ENCODE data around the gene LRP2.

Gene LRP2

DNA sequence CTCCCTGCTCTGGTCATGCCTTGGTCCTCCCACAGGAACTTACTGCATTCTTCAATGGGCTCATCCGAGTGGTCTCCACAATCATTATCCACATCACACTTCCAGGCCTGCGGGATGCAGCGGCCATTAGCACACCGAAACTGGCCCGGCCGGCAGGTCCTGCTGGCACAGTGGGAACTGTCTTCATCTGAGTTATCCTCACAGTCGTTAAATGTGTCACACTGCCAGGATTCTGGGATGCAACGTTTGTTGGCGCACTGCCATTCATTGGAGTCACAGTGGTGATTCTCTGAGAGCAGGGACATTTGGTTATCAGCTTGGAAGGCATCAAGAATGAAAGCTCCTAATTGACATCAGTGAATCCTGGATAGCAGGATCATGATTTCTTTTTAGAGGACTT is 188.5 kb downstream of the LRP2 start (continued):
- TF ChIP-seq, protein P1, sequence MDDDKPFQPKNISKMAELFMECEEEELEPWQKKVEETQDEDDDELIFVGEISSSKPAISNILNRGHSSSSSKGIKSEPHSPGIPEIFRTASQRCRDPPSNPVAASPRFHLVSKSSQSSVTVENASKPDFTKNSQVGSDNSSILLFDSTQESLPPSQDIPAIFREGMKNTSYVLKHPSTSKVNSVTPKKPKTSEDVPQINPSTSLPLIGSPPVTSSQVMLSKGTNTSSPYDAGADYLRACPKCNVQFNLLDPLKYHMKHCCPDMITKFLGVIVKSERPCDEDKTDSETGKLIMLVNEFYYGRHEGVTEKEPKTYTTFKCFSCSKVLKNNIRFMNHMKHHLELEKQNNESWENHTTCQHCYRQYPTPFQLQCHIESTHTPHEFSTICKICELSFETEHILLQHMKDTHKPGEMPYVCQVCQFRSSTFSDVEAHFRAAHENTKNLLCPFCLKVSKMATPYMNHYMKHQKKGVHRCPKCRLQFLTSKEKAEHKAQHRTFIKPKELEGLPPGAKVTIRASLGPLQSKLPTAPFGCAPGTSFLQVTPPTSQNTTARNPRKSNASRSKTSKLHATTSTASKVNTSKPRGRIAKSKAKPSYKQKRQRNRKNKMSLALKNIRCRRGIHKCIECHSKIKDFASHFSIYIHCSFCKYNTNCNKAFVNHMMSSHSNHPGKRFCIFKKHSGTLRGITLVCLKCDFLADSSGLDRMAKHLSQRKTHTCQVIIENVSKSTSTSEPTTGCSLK (tag by site-specific recombination; IDR thresholded peaks at IDR 0.05), result no peak
- no peak for TF ChIP-seq ZNF138 (tag by site-specific recombination; IDR thresholded peaks at IDR 0.05; ENCODE audit: borderline replicate concordance)
- TF ChIP-seq ZNF266 (tag by site-specific recombination; IDR thresholded peaks at IDR 0.05; ENCODE audit: low read depth), result no peak
- no peak for TF ChIP-seq ZNF555 (tag by site-specific recombination; conservative IDR thresholded peaks at IDR 0.05)

DNA sequence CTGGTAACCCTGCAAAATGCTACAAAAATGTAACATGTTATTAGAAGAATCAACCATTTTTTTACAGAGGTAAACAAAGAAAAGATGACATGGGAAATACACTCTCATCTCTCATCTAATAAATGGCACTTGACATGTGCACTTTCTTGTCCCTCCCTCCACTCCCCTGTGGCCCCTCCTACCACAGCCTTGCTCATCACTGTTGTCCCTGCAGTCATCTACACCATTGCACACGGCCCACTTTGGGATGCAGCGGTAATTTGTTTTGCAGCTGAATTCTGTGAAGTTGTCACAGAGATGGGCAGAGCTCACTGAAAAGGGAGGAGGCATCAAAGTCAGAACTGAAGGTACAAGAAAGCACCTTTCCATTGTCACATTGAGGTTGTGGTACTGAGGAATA is 189.4 kb downstream of the LRP2 start:
- TF ChIP-seq YY2 (tag by site-specific recombination; IDR thresholded peaks at IDR 0.05) (no peak), KLF16 (tag by site-specific recombination; IDR thresholded peaks at IDR 0.05) (no peak), SETDB1 (IDR thresholded peaks at IDR 0.05; ENCODE audit: insufficient read length, low read length) (no peak), AEBP2 (tag by site-specific recombination; IDR thresholded peaks at IDR 0.05; ENCODE audit: borderline replicate concordance) (no peak), ZNF585B (tag by site-specific recombination; IDR thresholded peaks at IDR 0.05) (no peak), ZNF660 (tag by site-specific recombination; IDR thresholded peaks at IDR 0.05) (no peak), ZNF529 (tag by site-specific recombination; IDR thresholded peaks at IDR 0.05; ENCODE audit: insufficient replicate concordance) (no peak)
- H3K9me3 ChIP-seq (ENCODE audit: control insufficient read depth, insufficient read depth, low read depth, low read length), result no peaks in the 10 kb centered on the region
- H3K4me3 ChIP-seq (ENCODE audit: low read depth, low read length), result no peak overlapping the region
- ChIA-PET CTCF (no interaction called here), POLR2A (no interaction called here)
- peaks cover 0 to 54% of the 10 kb centered on the region in 2 experiments; a peak in 1 of 3 replicates for H3K36me3 ChIP-seq (ENCODE audit: control insufficient read depth in 2 of 2, insufficient read depth in 1 of 2, low read length in 2 of 2)
- no peak overlapping the region for H3K27ac ChIP-seq (ENCODE audit: extremely low read depth, low read depth, low read length)
- no peaks in the 10 kb centered on the region for H3K4me1 ChIP-seq (ENCODE audit: control insufficient read depth, insufficient read depth, low read length)

DNA sequence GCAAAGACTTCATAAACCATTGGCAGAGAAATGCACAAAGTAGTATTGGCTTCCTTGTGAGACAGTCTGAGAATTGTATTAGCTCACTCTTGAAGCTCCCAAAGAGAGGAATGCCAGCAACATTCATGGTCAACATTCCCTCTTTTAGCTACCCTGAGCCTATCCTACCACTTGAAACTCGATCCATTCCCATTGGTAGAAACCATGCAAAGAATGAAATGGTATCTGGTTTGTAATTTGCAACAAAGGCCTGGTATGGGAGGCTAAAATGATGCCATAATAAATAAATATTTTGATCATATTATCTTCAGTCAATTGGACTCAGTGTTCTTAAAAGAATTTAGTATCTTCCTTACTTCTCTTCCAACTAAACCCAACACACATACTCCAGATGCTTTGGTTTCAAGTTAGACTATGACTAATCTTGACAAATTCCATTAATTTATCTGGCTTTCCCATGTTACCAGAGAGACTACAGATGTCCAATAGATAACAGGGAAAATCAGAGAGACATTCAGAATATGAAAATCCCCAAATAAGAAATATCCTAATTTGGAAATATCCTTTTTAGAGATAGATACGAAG is 190.1 kb downstream of the LRP2 start:
- no peaks in the 10 kb centered on the region for H3K9me3 ChIP-seq (ENCODE audit: control insufficient read depth, insufficient read depth, low read depth, low read length)
- H3K36me3 ChIP-seq (ENCODE audit: control insufficient read depth in 2 of 2, insufficient read depth in 1 of 2, low read length in 2 of 2), result peaks cover 0 to 51% of the 10 kb centered on the region in 2 experiments; a peak in 1 of 3 replicates
- no peak overlapping the region for H3K27ac ChIP-seq (ENCODE audit: extremely low read depth, low read depth, low read length)
- TF ChIP-seq ZNF585B (tag by site-specific recombination; IDR thresholded peaks at IDR 0.05) (peak; percentile 23; the same call in 1 of the 2 replicates), KLF16 (tag by site-specific recombination; IDR thresholded peaks at IDR 0.05) (no peak)
- no peak overlapping the region for H3K4me3 ChIP-seq (ENCODE audit: low read depth, low read length)
- H3K4me1 ChIP-seq (ENCODE audit: control insufficient read depth, insufficient read depth, low read length), result no peaks in the 10 kb centered on the region
- CTCF ChIA-PET, result interaction anchor here (1.8 kb wide), 1 partner anchor 30 kb away, joined by 4 read pairs; no protein-coding TSS in a partner anchor
- POLR2A ChIA-PET, result no interaction called here

DNA sequence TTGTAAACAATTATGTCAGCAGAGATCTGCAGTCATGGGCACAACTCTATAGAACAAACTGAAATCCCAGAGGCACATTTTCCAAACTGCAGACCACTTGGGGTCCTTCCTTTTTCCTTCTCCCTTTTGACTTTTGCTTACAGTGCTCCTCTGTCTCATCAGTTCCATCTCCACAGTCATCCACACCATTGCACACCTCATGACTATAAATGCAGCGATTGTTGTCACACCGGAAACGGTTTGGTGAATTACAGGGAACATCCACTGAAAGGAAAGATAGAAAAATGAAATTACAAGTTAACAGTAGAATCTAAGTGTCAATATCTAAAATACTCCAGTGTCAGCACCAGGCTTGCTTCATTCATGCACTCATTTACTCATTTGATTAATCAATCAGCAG is 196.5 kb downstream of the LRP2 start:
- Histone ChIP-seq H3K36me3 (ENCODE audit: control insufficient read depth in 2 of 2, insufficient read depth in 1 of 2, low read length in 2 of 2) (peaks cover 0 to 64% of the 10 kb centered on the region in 2 experiments; a peak in 1 of 3 replicates), H3K9me3 (ENCODE audit: control insufficient read depth, insufficient read depth, low read depth, low read length) (no peaks in the 10 kb centered on the region), H3K4me1 (ENCODE audit: control insufficient read depth, insufficient read depth, low read length) (no peaks in the 10 kb centered on the region), H3K27ac (ENCODE audit: extremely low read depth, low read depth, low read length) (no peak overlapping the region), H3K4me3 (ENCODE audit: low read depth, low read length) (no peak overlapping the region)
- no peak for TF ChIP-seq ZNF48 (tag by site-specific recombination; IDR thresholded peaks at IDR 0.05)
- TF ChIP-seq ZFP3 (tag by site-specific recombination; IDR thresholded peaks at IDR 0.05; ENCODE audit: low read depth), result no peak
- TF ChIP-seq ZNF416 (tag by site-specific recombination; IDR thresholded peaks at IDR 0.05), result no peak
- no peak for TF ChIP-seq ZNF138 (tag by site-specific recombination; IDR thresholded peaks at IDR 0.05; ENCODE audit: borderline replicate concordance)
- TF ChIP-seq ZNF623 (tag by site-specific recombination; IDR thresholded peaks at IDR 0.05), result no peak
- no peak for TF ChIP-seq HOXC10 (CRISPR knock-in tag; IDR thresholded peaks at IDR 0.05)
- POLR2A ChIA-PET, result no interaction called here
- CTCF ChIA-PET, result no interaction called here

Data from HEK293 (cell line).